SJSA1 (cell line): Measurements from ENCODE around the gene MBD6. TPM values are rescaled to one million over a fixed set of nuclear protein-coding genes. Genes with fewer than 3 reads are reported as not detected.

Source experiments
- DNase-seq, 2 experiments: peaks; one replicate each; pipeline ENCODE4 v3.0.0-alpha.2; 2015 to 2020; ENCODE audit warnings: low spot score in 2 of 2, low read depth in 1 of 2
- H3K27ac ChIP-seq: fragments of 250-450 bp; sonication (Bioruptor Pico); 2 replicates; pipeline ENCODE4 v1.5.1; 2020; ENCODE audit warnings: mild to moderate bottlenecking, moderate library complexity
- H3K27me3 ChIP-seq: fragments of 250-450 bp; sonication (Bioruptor Pico); replicated peaks from 2 replicates; pipeline ENCODE4 v1.5.1; 2020; ENCODE audit warnings: mild to moderate bottlenecking, moderate library complexity
- H3K36me3 ChIP-seq: fragments of 250-450 bp; sonication (Bioruptor Pico); 2 replicates; pipeline ENCODE4 v1.5.1; 2020; ENCODE audit warnings: mild to moderate bottlenecking
- H3K4me1 ChIP-seq: fragments of 250-450 bp; sonication (Bioruptor Pico); replicated peaks from 2 replicates; pipeline ENCODE4 v1.6.1; 2021; ENCODE audit warnings: mild to moderate bottlenecking
- H3K4me3 ChIP-seq: fragments of 250-450 bp; sonication (Bioruptor Pico); 2 replicates; pipeline ENCODE4 v1.5.1; 2020; ENCODE audit warnings: mild to moderate bottlenecking
- H3K9me3 ChIP-seq: fragments of 250-450 bp; sonication (Bioruptor Pico); replicated peaks from 2 replicates; pipeline ENCODE4 v1.5.1; 2020; ENCODE audit warnings: mild to moderate bottlenecking
- total RNA-seq: library from RNA; depleted of rRNA; stranded (reverse); fragments of >200 nt; shearing (Covaris generic); gene quantifications from 2 replicates; pipeline ENCODE4 v1.2.3, GENCODE V29; 2014

The MBD6 gene
- total RNA-seq, 1 experiment from 2014 or later, result 70.5 TPM

DNA sequence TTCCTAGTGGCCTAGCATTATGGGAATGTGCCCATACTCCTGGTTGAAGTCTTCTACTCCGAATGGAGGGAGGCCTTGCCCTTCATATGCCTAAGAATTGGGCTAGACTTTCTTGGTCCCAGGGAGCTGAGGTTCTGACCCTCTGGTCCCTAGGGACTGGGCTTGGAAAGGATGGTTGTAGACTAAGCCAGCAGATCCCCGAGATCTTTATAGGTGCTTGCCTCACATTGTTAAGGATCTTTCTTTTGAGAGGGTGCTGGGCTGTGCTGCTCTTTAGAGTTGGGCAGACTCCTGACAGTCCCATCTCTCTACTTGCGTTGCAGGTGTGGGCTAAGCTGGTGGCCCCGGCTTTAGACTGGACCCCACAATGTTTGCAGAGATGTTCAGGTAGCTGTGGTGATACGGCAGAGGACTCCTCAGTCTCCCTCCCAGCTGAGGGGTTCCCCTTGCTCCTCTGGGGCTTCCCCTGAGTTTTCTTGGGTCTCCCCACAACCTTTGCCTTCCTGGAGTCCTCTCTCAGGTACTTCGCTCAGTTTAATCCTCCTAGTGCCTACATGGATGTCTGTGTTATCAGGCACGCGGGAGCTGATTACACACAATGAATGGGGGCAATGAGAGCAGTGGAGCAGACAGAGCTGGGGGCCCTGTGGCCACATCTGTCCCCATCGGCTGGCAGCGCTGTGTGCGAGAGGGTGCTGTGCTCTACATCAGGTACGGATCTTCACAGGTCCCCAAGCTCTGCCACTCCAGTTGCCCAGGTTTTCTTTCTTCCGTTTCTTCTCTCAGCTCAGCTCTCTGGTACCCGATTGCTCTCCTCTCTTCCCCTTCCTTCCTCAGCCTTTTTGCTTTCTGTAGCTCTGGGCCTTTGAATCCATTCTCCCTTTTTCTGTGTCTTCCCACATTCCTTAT lies 1.3 kb downstream of the MBD6 start:
- no peaks in the 10 kb centered on the region for H3K27me3 ChIP-seq
- H3K4me3 ChIP-seq, result peak overlapping the region; percentile 51
- peaks cover 45% of the 10 kb centered on the region for H3K4me1 ChIP-seq
- DNase-seq, result peak in 1 of 2 experiments; percentile 85
- H3K27ac ChIP-seq, result peak overlapping the region; percentile 46
- peaks cover 73% of the 10 kb centered on the region for H3K36me3 ChIP-seq
- H3K9me3 ChIP-seq, result no peaks in the 10 kb centered on the region

GRCh38 chr12:57524814-57525614 lies 2.4 kb downstream of the MBD6 start:
- Histone ChIP-seq H3K9me3 (no peaks in the 10 kb centered on the region), H3K27me3 (no peaks in the 10 kb centered on the region), H3K4me1 (peaks cover 37% of the 10 kb centered on the region), H3K4me3 (no peak overlapping the region), H3K36me3 (peaks cover 71% of the 10 kb centered on the region), H3K27ac (no peak overlapping the region)
- DNase-seq, result peak in 1 of 2 experiments; percentile 80

DNA sequence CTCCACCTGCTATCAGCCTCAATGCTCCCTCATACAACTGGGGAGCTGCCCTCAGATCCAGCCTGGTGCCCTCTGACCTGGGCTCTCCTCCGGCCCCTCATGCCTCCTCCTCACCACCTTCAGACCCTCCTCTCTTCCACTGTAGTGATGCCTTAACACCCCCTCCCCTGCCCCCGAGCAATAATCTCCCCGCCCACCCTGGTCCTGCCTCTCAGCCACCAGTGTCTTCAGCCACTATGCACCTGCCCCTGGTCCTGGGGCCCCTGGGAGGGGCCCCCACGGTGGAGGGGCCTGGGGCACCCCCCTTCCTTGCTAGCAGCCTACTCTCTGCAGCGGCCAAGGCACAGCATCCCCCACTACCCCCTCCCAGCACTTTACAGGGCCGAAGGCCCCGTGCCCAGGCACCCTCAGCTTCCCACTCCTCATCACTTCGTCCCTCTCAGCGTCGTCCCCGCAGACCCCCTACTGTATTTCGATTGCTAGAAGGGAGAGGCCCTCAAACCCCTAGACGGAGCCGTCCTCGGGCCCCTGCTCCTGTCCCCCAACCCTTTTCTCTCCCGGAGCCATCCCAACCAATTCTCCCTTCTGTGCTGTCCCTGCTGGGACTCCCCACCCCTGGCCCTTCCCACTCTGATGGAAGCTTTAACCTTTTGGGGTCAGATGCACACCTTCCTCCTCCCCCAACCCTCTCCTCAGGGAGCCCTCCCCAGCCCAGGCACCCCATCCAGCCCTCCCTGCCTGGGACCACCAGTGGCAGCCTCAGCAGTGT lies 3.2 kb downstream of the MBD6 start:
- no peak overlapping the region for H3K4me3 ChIP-seq
- peak in 1 of 2 experiments; percentile 77 for DNase-seq
- peaks cover 35% of the 10 kb centered on the region for H3K4me1 ChIP-seq
- no peaks in the 10 kb centered on the region for H3K9me3 ChIP-seq
- no peak overlapping the region for H3K27ac ChIP-seq
- no peaks in the 10 kb centered on the region for H3K27me3 ChIP-seq
- peaks cover 76% of the 10 kb centered on the region for H3K36me3 ChIP-seq

DNA sequence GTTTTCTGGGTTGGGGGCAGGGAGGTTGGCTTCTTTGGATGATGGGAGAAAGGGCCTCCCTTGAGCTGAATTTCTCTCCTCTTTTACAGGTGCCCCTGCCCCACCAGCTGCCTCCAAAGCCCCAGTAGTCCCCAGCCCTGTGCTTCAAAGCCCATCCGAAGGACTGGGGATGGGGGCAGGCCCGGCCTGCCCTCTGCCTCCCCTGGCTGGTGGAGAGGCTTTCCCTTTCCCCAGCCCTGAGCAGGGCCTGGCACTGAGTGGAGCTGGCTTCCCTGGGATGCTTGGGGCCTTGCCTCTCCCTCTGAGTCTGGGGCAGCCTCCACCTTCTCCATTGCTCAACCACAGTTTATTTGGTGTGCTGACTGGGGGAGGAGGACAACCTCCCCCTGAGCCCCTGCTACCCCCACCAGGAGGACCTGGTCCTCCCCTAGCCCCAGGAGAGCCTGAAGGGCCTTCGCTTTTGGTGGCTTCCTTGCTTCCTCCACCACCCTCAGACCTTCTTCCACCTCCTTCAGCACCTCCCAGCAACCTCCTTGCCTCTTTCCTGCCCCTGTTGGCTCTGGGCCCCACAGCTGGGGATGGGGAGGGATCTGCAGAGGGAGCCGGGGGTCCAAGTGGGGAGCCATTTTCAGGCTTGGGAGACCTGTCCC lies 4.0 kb downstream of the MBD6 start:
- H3K36me3 ChIP-seq, result peaks cover 84% of the 10 kb centered on the region
- no peak overlapping the region for H3K4me3 ChIP-seq
- peaks cover 27% of the 10 kb centered on the region for H3K4me1 ChIP-seq
- H3K27me3 ChIP-seq, result no peaks in the 10 kb centered on the region
- peak in 1 of 2 experiments; percentile 78 for DNase-seq
- no peaks in the 10 kb centered on the region for H3K9me3 ChIP-seq
- H3K27ac ChIP-seq, result no peak overlapping the region

GRCh38 chr12:57527184-57527583 lies 4.6 kb downstream of the MBD6 start:
- Histone ChIP-seq H3K4me3 (no peak overlapping the region), H3K36me3 (peaks cover 90% of the 10 kb centered on the region), H3K27me3 (no peaks in the 10 kb centered on the region), H3K9me3 (no peaks in the 10 kb centered on the region), H3K4me1 (peaks cover 22% of the 10 kb centered on the region), H3K27ac (no peak overlapping the region)
- peak; percentile 78 to 86 for DNase-seq

GRCh38 chr12:57528176-57528575 lies 5.6 kb downstream of the MBD6 start:
- peaks cover 18% of the 10 kb centered on the region for H3K4me1 ChIP-seq
- no peak overlapping the region for H3K27ac ChIP-seq
- peaks cover 99% of the 10 kb centered on the region for H3K36me3 ChIP-seq
- H3K27me3 ChIP-seq, result no peaks in the 10 kb centered on the region
- no peak for DNase-seq
- no peaks in the 10 kb centered on the region for H3K9me3 ChIP-seq
- H3K4me3 ChIP-seq, result no peak overlapping the region

DNA sequence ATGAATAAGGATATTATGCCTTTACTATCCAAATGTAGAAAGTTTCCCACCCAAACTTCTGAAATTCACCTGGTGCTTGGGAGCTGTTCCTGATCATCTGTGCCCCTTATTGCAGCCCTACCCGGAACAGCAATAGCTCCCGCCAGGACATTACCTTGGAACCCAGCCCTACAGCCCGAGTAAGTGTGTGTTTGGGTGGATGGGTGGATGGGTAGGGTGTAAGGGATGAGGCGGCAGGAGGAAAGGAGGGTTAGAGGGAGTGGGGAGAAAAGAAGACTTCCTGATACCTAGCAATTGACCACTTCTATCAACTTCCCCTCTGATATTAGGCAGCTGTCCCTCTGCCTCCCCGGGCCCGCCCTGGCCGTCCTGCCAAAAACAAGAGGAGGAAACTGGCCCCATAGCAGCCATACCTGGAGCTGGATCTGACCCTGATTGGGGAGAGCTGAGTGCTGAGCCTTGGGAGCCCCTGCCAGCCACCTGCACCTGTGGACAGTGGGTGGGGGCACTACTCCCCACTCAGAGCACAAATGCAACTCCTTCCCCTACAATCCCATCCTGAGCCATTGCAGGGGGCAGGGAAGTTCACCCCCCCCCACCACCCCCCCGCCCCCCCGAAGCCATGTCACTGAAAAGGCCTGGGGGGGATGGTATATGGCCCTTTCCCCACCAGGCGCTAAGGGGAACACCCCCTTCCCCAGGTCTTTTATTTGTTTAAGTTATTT lies 6.4 kb downstream of the MBD6 start:
- H3K36me3 ChIP-seq, result peaks cover 99% of the 10 kb centered on the region
- H3K4me3 ChIP-seq, result no peak overlapping the region
- peaks cover 10% of the 10 kb centered on the region for H3K4me1 ChIP-seq
- no peaks in the 10 kb centered on the region for H3K9me3 ChIP-seq
- no peak overlapping the region for H3K27ac ChIP-seq
- peak in 1 of 2 experiments; percentile 77 for DNase-seq
- H3K27me3 ChIP-seq, result no peaks in the 10 kb centered on the region

- Histone ChIP-seq H3K4me3 (no peak overlapping the region), H3K9me3 (no peaks in the 10 kb centered on the region), H3K36me3 (peaks cover 99% of the 10 kb centered on the region), H3K27ac (no peak overlapping the region), H3K27me3 (no peaks in the 10 kb centered on the region), H3K4me1 (peaks cover 2% of the 10 kb centered on the region)
- DNase-seq, result no peak
These were observed 7.2 kb downstream of the MBD6 start for GRCh38 chr12:57529831-57530230.

DNA sequence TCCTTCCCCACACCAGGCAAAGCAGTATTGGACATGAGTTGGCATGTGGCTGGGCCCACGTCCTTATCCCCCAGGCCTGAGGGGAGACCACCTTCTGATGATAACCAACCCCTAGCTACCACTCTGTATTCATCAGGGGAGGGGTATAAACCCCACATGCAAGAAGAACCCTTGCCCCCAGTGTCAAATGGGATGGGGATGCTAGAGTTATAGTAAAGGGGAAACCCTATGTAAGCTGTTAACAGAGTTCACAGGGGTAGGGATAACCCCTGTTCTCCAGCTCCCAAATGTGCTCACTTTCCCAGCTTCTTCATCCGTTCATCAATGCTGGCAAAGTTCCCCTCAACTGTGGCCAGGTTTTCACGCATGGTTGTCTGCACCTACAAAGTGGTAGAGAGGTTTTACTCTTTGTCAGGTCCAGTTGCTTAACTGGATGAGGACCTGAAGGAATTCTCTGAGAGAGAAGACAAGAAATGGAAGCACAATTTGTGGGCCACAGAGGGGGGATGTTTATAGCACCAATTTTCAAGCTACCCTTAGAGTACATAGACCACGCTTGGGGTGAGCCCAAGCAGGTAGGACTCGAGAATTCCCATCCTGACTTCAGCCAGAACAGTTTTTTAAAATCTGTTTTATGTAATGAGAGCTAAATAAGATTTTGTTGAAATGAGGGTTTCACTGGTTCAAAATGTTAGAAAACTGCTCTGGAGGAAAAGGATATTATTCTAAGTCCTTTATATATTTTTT lies 7.9 kb downstream of the MBD6 start:
- H3K27ac ChIP-seq, result no peak overlapping the region
- H3K4me1 ChIP-seq, result no peaks in the 10 kb centered on the region
- H3K4me3 ChIP-seq, result no peak overlapping the region
- H3K9me3 ChIP-seq, result no peaks in the 10 kb centered on the region
- DNase-seq, result peak; percentile 76 to 89
- peaks cover 99% of the 10 kb centered on the region for H3K36me3 ChIP-seq
- H3K27me3 ChIP-seq, result no peaks in the 10 kb centered on the region

GRCh38 chr12:57531836-57532235 lies 9.2 kb downstream of the MBD6 start:
- peaks cover 99% of the 10 kb centered on the region for H3K36me3 ChIP-seq
- no peaks in the 10 kb centered on the region for H3K27me3 ChIP-seq
- H3K4me3 ChIP-seq, result no peak overlapping the region
- H3K9me3 ChIP-seq, result no peaks in the 10 kb centered on the region
- DNase-seq, result peak in 1 of 2 experiments; percentile 86
- H3K27ac ChIP-seq, result no peak overlapping the region
- no peaks in the 10 kb centered on the region for H3K4me1 ChIP-seq

DNA sequence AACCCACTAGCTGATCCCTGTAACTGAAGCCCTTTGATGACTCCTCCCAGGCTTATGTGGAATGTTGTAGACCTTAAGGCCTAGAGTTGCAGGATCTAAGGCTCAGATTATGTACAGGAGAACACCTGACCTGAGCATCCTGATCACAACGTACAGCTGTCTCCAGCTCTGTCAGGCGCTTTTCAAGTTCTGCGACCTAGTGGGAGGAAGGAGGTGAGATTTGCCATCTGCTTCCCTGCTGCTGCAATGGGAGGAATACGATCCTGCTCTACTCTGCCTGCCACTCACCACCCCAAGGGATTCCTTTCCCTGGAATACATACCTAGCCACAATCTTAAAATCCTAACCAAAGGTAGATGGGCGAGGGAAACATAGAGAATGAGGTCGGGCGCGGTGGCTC lies 10.5 kb downstream of the MBD6 start:
- no peaks in the 10 kb centered on the region for H3K4me1 ChIP-seq
- no peak overlapping the region for H3K4me3 ChIP-seq
- DNase-seq, result peak in 1 of 2 experiments; percentile 77
- H3K27ac ChIP-seq, result no peak overlapping the region
- H3K36me3 ChIP-seq, result peaks cover 99% of the 10 kb centered on the region
- H3K27me3 ChIP-seq, result no peaks in the 10 kb centered on the region
- no peaks in the 10 kb centered on the region for H3K9me3 ChIP-seq

DNA sequence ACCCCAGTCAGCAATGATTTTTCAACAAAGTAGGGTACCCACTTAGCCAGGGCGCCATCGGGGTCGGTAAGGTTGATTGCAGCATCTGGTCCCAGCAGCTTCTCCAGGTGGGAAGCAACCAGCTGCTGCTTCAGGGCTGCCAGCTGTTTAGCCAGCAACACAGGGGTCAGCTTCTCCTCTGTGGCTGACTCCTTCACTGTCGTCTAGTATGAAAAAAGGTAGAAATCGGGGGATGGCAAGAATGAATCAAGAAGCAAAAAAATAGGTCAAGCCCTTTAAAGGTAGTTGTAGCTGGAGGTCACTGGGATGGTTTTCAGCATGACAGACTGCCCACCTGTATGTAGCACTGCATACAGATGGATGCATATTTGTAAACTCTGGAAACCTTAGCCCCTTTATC lies 11.6 kb downstream of the MBD6 start:
- Histone ChIP-seq H3K36me3 (peaks cover 99% of the 10 kb centered on the region), H3K27ac (no peak overlapping the region), H3K4me1 (no peaks in the 10 kb centered on the region), H3K4me3 (no peak overlapping the region), H3K9me3 (no peaks in the 10 kb centered on the region), H3K27me3 (no peaks in the 10 kb centered on the region)
- DNase-seq, result peak; percentile 77 to 87
